ENCODE measurements around the gene SLC25A3. TPM values are rescaled to one million over a fixed set of nuclear protein-coding genes. Genes with fewer than 3 reads are reported as not detected.

The SLC25A3 gene
- total RNA-seq, 2 donors from 2014 or later = 853 to 1,432 TPM

DNA sequence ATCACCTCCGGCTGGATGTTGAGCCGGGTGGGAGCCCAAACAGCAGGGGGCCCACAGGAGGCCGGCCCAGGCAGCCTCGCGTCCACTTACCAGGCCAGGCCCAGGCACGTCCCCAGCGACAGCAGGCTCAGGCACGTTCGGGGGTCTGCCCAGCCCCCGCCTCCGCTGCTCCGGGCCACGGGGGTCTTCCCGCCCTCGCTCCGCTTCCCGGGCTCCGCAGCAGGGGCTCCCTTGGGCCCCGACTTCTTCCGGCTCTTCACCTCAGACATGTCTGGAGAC is 50.9 kb downstream of the SLC25A3 start:
- Histone ChIP-seq H3K9me3 (no peaks in the 10 kb centered on the region), H3K36me3 (no peaks in the 10 kb centered on the region), H3K27ac (peak overlapping the region; percentile 88 to 91), H3K27me3 (no peaks in the 10 kb centered on the region), H3K4me3 (peak overlapping the region; percentile 93 to 99), H3K4me1 (peaks cover 0 to 15% of the 10 kb centered on the region in 2 donors)
- DNase-seq (ENCODE audit: low spot score) = no peak
- TF ChIP-seq, protein P1, sequence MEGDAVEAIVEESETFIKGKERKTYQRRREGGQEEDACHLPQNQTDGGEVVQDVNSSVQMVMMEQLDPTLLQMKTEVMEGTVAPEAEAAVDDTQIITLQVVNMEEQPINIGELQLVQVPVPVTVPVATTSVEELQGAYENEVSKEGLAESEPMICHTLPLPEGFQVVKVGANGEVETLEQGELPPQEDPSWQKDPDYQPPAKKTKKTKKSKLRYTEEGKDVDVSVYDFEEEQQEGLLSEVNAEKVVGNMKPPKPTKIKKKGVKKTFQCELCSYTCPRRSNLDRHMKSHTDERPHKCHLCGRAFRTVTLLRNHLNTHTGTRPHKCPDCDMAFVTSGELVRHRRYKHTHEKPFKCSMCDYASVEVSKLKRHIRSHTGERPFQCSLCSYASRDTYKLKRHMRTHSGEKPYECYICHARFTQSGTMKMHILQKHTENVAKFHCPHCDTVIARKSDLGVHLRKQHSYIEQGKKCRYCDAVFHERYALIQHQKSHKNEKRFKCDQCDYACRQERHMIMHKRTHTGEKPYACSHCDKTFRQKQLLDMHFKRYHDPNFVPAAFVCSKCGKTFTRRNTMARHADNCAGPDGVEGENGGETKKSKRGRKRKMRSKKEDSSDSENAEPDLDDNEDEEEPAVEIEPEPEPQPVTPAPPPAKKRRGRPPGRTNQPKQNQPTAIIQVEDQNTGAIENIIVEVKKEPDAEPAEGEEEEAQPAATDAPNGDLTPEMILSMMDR (IDR thresholded peaks at IDR 0.05) = no peak

DNA sequence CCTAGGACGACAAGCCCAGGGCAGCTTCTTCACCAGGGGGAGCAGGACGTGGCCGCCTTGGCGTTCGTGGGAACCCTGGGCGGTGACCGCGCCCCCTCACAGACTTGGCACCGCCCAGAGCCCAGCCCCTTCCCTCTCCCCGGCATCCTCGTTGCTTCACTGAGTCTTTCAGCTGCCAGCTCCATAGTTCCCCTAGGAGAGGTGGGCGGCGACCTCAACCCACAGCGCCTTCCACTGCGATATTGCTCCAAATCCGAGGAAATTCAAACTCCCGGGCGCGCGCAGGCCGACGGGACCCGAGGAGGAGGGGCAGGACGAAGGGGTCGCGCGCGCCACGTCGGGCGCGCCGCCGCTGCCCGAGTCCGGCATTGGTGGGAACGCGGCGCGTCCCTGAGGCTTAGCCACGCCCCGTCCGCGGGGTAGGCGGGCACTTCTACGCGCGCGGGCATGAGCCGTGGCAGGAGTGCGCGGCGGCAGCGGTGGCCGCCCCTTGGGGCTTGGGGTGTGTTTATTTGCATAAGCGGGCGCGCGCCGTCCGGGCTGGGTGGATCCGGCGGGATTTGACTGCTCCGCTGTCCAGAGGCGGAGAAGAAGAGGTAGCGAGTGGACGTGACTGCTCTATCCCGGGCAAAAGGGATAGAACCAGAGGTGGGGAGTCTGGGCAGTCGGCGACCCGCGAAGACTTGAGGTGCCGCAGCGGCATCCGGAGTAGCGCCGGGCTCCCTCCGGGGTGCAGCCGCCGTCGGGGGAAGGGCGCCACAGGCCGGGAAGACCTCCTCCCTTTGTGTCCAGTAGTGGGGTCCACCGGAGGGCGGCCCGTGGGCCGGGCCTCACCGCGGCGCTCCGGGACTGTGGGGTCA is 51.5 kb downstream of the SLC25A3 start, which contains the start of the genes APAF1 and IKBIP:
Gene APAF1 (plus strand): TSS at position 579 of the 860 bp plus-strand sequence. CDS start 3,070 bp downstream, outside the sequence.
Gene IKBIP (minus strand): TSS at position 77 of the 860 bp plus-strand sequence. CDS start 87 bp downstream, outside the sequence.
- Histone ChIP-seq H3K36me3 (peaks cover 3% of the 10 kb centered on the region), H3K27ac (peak within 1 kb of the TSS; percentile 88 to 91), H3K4me1 (peaks cover 0 to 15% of the 10 kb centered on the region in 2 donors), H3K9me3 (no peaks in the 10 kb centered on the region), H3K4me3 (peak within 1 kb of the TSS; percentile 93 to 99), H3K27me3 (no peaks in the 10 kb centered on the region)
- TF ChIP-seq, protein P1 (IDR thresholded peaks at IDR 0.05) = no peak
- peak; percentile 97 for DNase-seq (ENCODE audit: low spot score)

DNA sequence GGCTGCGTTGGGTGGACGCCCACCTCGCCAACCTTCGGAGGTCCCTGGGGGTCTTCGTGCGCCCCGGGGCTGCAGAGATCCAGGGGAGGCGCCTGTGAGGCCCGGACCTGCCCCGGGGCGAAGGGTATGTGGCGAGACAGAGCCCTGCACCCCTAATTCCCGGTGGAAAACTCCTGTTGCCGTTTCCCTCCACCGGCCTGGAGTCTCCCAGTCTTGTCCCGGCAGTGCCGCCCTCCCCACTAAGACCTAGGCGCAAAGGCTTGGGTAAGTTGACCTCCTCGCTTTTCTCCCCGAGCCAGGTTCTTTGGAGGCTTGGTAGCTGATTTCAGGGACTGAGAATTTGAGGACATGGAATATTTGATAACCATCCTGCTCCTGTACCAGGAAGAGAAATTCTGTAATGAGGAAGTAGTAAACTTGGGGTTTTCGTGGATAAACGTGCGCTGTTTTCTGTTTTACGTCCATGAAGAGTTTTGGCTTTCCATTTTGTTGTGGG is 52.1 kb downstream of the SLC25A3 start:
- peaks cover 7% of the 10 kb centered on the region for H3K36me3 ChIP-seq
- peak overlapping the region; percentile 93 to 99 for H3K4me3 ChIP-seq
- peak; percentile 61 for DNase-seq (ENCODE audit: low spot score)
- H3K4me1 ChIP-seq = peaks cover 0 to 15% of the 10 kb centered on the region in 2 donors
- H3K27ac ChIP-seq = peak overlapping the region; percentile 88 to 91
- TF ChIP-seq, protein P1 (IDR thresholded peaks at IDR 0.05) = no peak
- no peaks in the 10 kb centered on the region for H3K9me3 ChIP-seq
- H3K27me3 ChIP-seq = no peaks in the 10 kb centered on the region

DNA sequence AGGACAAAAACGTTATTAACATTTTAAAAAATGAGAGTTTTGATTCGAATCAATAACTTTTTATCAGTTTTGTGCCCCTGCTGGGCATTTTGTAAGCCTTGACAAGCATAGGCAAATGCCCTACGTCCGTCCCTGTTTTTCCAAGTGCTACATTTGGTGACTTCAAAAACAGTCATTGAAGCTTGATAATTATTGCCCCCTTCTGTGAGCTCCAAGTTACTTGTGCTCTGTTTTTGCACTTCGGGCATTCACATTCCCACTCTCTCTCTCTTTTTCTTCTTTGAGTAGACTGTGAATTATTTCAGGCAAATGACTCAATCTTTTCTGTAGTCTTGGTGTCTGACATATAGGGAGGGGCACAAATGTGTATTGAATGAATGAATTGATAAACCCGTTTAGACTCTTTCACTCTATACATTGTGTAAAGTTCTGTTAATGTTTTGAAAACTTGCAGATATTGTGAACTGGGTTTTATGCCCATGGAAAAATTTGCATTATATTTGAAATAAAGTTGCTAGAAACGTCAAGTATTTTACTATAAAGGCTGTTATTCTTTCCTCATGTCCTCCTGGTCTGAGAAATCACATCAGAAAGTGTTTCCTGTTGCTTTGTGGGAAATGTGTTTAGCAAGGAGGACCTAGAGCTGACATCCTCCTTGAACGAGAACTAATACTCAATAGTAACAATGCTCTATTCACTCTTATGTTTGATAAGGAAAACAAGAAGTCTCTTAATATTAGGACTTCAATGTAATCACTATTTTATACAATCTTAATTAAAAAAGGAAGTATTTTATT is 53.0 kb downstream of the SLC25A3 start:
- TF ChIP-seq, protein P1 (IDR thresholded peaks at IDR 0.05) = peak in 1 of 2 donors; percentile 15
- H3K27ac ChIP-seq = peak overlapping the region in 1 of 2 donors; percentile 91
- peak overlapping the region; percentile 93 to 99 for H3K4me3 ChIP-seq

DNA sequence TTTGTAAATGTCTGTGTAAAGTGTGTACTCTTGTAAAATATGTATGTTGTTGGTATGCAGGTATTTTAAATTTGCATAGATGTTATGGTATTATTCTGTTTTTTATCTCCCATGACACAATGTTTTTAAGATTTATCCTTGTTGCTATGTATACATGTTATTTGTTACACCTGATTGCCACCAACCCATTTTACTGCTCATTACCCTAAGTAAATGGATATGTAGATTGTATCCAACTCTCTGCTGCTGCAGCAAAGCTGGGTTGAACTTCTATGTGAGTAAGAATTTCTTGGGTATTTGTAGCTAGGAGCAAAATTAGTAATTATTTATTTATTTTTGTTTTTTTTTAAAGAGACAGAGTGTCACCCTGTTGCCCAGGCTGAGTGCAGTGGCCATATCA is 57.8 kb downstream of the SLC25A3 start:
- Histone ChIP-seq H3K4me3 (no peak overlapping the region), H3K27ac (no peak overlapping the region), H3K36me3 (peaks cover 16% of the 10 kb centered on the region), H3K4me1 (peaks cover 0 to 5% of the 10 kb centered on the region in 2 donors), H3K27me3 (no peaks in the 10 kb centered on the region), H3K9me3 (no peaks in the 10 kb centered on the region)
- TF ChIP-seq, protein P1 (IDR thresholded peaks at IDR 0.05) = no peak
- no peak for DNase-seq (ENCODE audit: low spot score)

More for the DNA sequence above, 53.0 kb downstream of the SLC25A3 start:
- Histone ChIP-seq H3K27me3 (no peaks in the 10 kb centered on the region), H3K4me1 (peaks cover 0 to 15% of the 10 kb centered on the region in 2 donors), H3K36me3 (peaks cover 7% of the 10 kb centered on the region), H3K9me3 (no peaks in the 10 kb centered on the region)
- no peak for DNase-seq (ENCODE audit: low spot score)
